ENCODE results near the gene TMEM163. TPM values are rescaled to one million over a fixed set of nuclear protein-coding genes. Genes with fewer than 3 reads are reported as not detected.

TMEM163 gene
- total and polyA plus RNA-seq, 2 donors (not counting 3 experiments of a cell fraction or from before 2014, with no cell fraction given) = 1.0 to 2.8 TPM

- dilution Hi-C loops (cut with MboI; ENCODE audit: extremely low pct_ligation_motif_present, low sequenced_read_pairs) = no loop called here
- Histone ChIP-seq H3K4me1 (ENCODE audit: control insufficient read depth, extremely low read depth, insufficient read depth, low read length) (no peaks in the 10 kb centered on the region), H3K4me2 (ENCODE audit: insufficient read depth, low read length) (no peak overlapping the region), H3K9ac (replicated peaks; ENCODE audit: extremely low read depth, insufficient read depth, low read length) (no peak overlapping the region), H3K79me2 (ENCODE audit: control insufficient read depth, insufficient read depth, low read length) (no peaks in the 10 kb centered on the region), H3K4me3 (replicated peaks in 1 of 3; ENCODE audit: insufficient read depth in 1 of 3, low read depth in 1 of 3, low read length in 3 of 3) (no peak overlapping the region), H2AFZ (ENCODE audit: low read depth, low read length) (no peak overlapping the region), H3K9me3 (replicated peaks; ENCODE audit: control insufficient read depth, insufficient read depth, low read length) (no peaks in the 10 kb centered on the region), H3K36me3 (ENCODE audit: control insufficient read depth in 2 of 2, extremely low read depth in 1 of 2, insufficient read depth in 2 of 2, low read length in 2 of 2) (no peaks in the 10 kb centered on the region), H4K20me1 (replicated peaks; ENCODE audit: control insufficient read depth, extremely low read depth, insufficient read depth, low read length) (no peaks in the 10 kb centered on the region), H3K27me3 (ENCODE audit: control insufficient read depth in 2 of 2, insufficient read depth in 2 of 2, low read length in 2 of 2) (peaks cover 0 to 6% of the 10 kb centered on the region in 2 experiments), H3K27ac (ENCODE audit: insufficient read depth, low read depth, low read length) (no peak overlapping the region), H3K9me1 (replicated peaks; ENCODE audit: control insufficient read depth, extremely low read depth, insufficient read depth, low read length) (no peaks in the 10 kb centered on the region)
- no peak for FAIRE-seq
- ChIA-PET CTCF (no interaction called here), POLR2A (interaction anchor here (0.7 kb wide), 1 partner anchor 12 kb away, joined by 5 read pairs; no protein-coding TSS in a partner anchor)
- DNase-seq (ENCODE audit: low read depth, low spot score) = no peak
- TF ChIP-seq, protein P1, sequence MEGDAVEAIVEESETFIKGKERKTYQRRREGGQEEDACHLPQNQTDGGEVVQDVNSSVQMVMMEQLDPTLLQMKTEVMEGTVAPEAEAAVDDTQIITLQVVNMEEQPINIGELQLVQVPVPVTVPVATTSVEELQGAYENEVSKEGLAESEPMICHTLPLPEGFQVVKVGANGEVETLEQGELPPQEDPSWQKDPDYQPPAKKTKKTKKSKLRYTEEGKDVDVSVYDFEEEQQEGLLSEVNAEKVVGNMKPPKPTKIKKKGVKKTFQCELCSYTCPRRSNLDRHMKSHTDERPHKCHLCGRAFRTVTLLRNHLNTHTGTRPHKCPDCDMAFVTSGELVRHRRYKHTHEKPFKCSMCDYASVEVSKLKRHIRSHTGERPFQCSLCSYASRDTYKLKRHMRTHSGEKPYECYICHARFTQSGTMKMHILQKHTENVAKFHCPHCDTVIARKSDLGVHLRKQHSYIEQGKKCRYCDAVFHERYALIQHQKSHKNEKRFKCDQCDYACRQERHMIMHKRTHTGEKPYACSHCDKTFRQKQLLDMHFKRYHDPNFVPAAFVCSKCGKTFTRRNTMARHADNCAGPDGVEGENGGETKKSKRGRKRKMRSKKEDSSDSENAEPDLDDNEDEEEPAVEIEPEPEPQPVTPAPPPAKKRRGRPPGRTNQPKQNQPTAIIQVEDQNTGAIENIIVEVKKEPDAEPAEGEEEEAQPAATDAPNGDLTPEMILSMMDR (IDR thresholded peaks at IDR 0.05; ENCODE audit: extremely low read depth in 1 of 2, insufficient read depth in 1 of 2, low read depth in 1 of 2, low read length in 2 of 2) = no peak
- TF ChIP-seq MAX (IDR thresholded peaks at IDR 0.05; ENCODE audit: insufficient read depth, insufficient read length) (no peak), EZH2 (IDR thresholded peaks at IDR 0.05; ENCODE audit: borderline replicate concordance, low read depth, low read length, severe bottlenecking) (no peak), POLR2A (IDR thresholded peaks at IDR 0.05; ENCODE audit: low read depth, low read length) (no peak), GATA2 (IDR thresholded peaks at IDR 0.05; ENCODE audit: insufficient read depth, insufficient read length, low read depth, low read length) (no peak), MYC (IDR thresholded peaks at IDR 0.05; ENCODE audit: low read depth, low read length) (no peak), JUN (IDR thresholded peaks at IDR 0.05; ENCODE audit: borderline replicate concordance, insufficient read depth, insufficient read length, low read depth) (no peak), FOS (IDR thresholded peaks at IDR 0.05; ENCODE audit: borderline replicate concordance, insufficient read depth, low read length) (no peak), POLR2AphosphoS5 (IDR thresholded peaks at IDR 0.05; ENCODE audit: insufficient read depth, low read depth, low read length) (no peak)
- intact Hi-C loops (cut with micrococcal nuclease) = no loop called here
- BruUV-seq (replicated peaks) = no TSS peak
These were observed 225.0 kb downstream of the TMEM163 start for GRCh38 chr2:134493797-134494196.
